NCI-H2107 (cell line): Measurements from ENCODE around the gene RIC3.

Experiments used
- DNase-seq: peaks from one replicate; lab custom pipeline; 2025; lab: John Stamatoyannopoulos, UW

Gene RIC3

DNA sequence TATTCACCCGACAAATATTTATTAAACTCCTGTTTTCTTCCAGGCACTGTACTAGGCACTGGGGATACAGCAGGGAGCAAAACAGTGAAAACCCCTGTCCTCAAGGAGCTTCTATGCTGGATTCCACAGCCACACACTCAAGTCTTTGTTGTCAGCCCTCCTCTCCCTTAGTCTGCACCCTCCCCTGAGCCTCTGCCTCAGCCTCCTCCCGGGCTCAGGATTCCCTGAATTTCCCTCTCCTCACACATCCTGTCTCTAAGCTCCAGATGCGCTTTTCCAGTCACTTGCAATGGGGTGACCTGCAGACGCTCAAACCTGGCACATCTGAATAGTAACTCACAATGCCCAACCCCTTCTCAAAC is 101.3 kb downstream of the RIC3 start:
- DNase-seq = no peak

DNA sequence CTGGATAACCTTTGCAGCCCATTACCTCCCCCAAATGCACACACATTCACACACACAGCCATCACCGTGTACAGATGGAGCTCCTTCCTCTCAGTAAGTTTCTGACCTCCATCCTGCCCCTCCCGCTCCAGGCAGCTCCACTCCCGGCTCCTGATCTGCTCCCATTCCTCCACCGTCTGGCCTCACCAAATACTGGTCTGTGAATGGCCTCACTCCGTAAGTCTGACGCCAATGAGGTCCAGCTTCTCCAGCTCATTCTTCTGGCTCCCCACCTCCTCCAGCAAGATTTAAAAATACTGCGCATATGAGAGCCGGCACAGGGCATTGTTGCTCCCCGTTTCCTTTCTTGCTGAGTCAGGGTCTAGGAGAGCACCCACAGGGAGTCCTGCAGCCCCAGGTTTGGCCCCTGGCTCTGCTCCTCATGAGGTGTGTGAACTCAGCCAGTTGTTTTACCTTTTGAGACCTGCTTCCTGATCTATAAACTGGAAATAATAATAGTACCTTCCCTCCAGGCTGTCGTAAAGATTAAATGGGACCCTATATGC is 101.8 kb downstream of the RIC3 start:
- DNase-seq = no peak

GRCh38 chr11:8066036-8066910 is 102.6 kb downstream of the RIC3 start:
- DNase-seq = no peak

DNA sequence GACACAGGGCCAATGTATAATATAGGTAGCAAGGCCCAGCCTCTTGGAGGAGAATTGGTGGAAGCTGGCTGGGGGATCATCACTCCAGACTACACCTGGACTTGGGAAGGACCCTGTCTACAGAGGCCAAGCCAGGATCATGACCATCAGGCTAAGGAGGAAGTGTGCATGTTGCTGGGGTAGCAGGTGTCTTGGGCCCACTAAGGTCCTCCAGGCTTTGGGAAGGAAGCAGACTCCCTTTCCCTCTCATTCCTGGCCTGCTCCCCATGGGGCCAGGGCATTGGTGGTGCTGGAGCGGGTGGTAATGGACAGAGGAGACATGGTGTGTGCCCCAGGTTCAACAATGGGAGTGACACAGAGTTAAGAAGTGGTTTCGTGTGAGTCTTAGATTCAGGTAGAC is 103.8 kb downstream of the RIC3 start:
- DNase-seq = no peak

GRCh38 chr11:8063324-8063723 is 105.5 kb downstream of the RIC3 start:
- no peak for DNase-seq

GRCh38 chr11:8062781-8063257 is 106.0 kb downstream of the RIC3 start:
- DNase-seq = no peak

DNA sequence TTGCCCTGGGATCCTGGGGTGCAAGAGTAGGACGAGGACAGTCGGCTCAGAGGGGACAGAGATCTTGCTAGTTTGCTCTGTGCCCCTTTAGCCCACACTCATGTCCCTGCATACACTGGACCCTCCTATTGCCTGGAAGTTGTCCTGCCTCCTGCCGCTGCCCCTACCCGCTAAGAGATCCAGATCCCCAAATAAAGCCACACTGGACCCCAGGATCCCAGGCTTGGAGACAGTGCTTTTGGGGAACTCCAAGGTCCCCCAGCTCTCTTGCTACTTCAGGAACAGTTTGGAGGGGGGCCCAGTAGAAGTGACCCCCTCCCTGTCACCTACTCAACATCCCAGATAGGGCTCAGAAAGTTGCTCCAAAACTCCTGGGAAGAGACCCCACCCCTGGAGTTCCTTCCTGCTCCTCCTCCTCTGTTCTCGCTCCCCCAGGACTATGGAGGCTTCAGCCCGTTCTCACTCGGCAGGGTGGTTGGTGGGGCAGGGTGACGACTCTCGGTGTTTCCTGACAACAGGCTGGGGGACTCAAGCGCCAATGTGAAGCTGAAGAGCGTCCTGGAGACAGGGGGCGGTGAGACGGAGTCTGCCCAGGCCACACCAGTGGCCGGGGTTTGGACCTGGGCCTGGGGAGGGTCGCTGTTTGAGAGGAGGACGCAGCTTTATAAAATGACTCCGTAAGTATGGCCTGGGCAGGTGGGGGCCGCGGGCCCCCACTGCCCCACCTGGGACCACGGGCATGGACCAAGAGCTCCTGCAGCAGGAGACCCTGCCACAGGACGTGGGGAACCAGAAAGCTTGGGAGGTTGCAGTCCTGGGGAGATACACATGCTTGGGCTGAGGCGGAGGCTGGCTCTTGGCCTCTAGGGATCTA is 107.0 kb downstream of the RIC3 start:
- DNase-seq = no peak

GRCh38 chr11:8060801-8061554 is 107.8 kb downstream of the RIC3 start:
- no peak for DNase-seq

DNA sequence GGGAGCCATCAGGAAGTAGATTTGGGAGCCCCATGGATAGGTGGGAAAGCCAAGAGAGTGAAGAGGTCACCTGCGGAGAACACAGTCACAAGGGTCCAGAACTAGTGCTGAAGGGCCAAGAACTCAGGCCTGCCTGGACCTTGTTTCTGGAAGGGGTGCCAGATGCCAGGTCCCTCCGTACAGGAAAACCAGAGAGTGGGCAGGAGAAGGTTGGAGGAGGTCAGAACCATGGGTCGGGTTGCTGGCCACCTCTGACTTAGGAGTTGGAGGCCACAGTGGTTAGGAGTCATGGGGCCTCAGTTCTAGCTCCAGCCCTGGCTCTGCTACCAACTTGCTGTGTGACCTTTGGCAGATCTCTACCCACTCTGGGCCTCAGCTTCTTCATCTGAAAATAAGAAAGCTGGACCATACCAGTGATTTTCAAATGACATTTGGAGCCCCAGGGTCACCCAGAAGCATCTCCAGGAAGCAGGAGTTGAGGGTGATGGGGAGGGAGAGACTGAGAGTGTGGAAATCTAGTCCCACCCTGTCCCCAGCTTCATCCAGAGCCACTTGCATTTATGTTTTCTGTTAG is 108.6 kb downstream of the RIC3 start:
- no peak for DNase-seq

- no peak for DNase-seq
These were observed 109.2 kb downstream of the RIC3 start for GRCh38 chr11:8059571-8060011.

- DNase-seq = no peak
These were observed 109.8 kb downstream of the RIC3 start for GRCh38 chr11:8059030-8059429.

GRCh38 chr11:8058216-8058615 is 110.6 kb downstream of the RIC3 start:
- DNase-seq = no peak

DNA sequence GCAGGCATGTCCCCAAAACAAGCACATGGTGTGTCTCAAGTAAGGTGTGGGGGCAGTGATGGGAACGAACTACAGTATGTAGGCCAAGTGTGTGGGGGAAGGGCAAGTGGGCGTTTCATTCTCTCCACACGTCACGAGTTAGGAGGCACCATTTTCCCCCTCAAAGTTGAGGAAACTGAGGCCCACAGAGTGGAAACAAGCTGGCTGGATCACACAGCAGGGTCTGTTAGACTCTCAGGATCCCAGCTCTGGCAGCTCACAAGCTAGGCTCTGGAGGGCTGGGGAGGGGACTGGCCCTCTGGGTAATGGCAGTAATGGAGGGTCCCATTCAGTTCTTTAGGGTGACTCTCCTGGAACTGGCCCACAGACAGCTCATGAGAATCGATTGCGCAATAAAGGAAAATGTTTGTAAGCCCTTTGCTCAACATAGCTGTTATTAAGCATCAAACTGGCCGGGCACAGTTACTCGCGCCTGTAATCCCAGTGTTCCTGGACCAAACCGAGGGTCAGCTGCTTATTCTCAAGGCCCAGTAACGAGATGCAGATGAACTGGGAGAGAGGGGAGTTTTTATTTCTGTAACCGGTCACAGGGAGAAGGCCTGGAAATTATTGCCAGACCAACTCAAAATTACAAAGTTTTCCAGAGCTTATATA is 111.9 kb downstream of the RIC3 start:
- no peak for DNase-seq
